Endodermal cell (in vitro differentiated cells): ENCODE data around the gene VKORC1L1. TPM values are rescaled to one million over a fixed set of nuclear protein-coding genes. Genes with fewer than 3 reads are reported as not detected.
"Not testable (repeated sequence)": the region's sequence is repeated elsewhere in the genome, so short reads cannot be mapped to it uniquely, and the experiment has no call there.

Experiments used
- DNase-seq: peaks from one replicate; pipeline ENCODE4 v3.0.0-alpha.2; 2017
- H3K27ac ChIP-seq: 2 replicates; pipeline ENCODE4 v1.5.1; 2013; ENCODE audit warnings: mild to moderate bottlenecking, low read depth, low read length, moderate library complexity
- H3K27me3 ChIP-seq: 2 replicates; pipeline ENCODE4 v1.6.1; 2013; ENCODE audit warnings: mild to moderate bottlenecking, low read length, moderate library complexity; ENCODE audit not compliant: insufficient read depth, control insufficient read depth, poor library complexity, severe bottlenecking
- H3K36me3 ChIP-seq: 2 replicates; pipeline ENCODE4 v1.7.0; 2013; ENCODE audit warnings: mild to moderate bottlenecking, low read length, moderate library complexity; ENCODE audit not compliant: control insufficient read depth, insufficient read depth
- H3K4me1 ChIP-seq: one replicate; pipeline ENCODE4 v1.7.0; 2013; ENCODE audit warnings: low read length; ENCODE audit not compliant: control insufficient read depth, insufficient read depth
- H3K4me3 ChIP-seq: 2 replicates; pipeline ENCODE4 v1.5.1; 2013; ENCODE audit warnings: mild to moderate bottlenecking, low read length, moderate library complexity
- H3K9ac ChIP-seq: 2 replicates; pipeline ENCODE4 v1.6.1; 2013; ENCODE audit warnings: mild to moderate bottlenecking, low read length, moderate library complexity; ENCODE audit not compliant: poor library complexity, severe bottlenecking; ENCODE audit errors: extremely low read depth
- H3K9me3 ChIP-seq: 2 replicates; pipeline ENCODE4 v1.6.1; 2013; ENCODE audit warnings: mild to moderate bottlenecking, low read length, moderate library complexity; ENCODE audit not compliant: control insufficient read depth
- H3K27ac Mint-ChIP-seq: 2 replicates; pipeline ENCODE4 v1.8.0; 2020; ENCODE audit warnings: mixed read lengths
- H3K27me3 Mint-ChIP-seq: 2 replicates; pipeline ENCODE4 v1.8.0; 2021; ENCODE audit warnings: mild to moderate bottlenecking, mixed read lengths; ENCODE audit not compliant: insufficient read depth
- H3K36me3 Mint-ChIP-seq: 2 replicates; pipeline ENCODE4 v1.8.0; 2020; ENCODE audit warnings: low read depth, mixed read lengths
- H3K4me1 Mint-ChIP-seq: 2 replicates; pipeline ENCODE4 v1.8.0; 2020; ENCODE audit warnings: mixed read lengths
- H3K4me3 Mint-ChIP-seq: 2 replicates; pipeline ENCODE4 v1.8.0; 2020; ENCODE audit warnings: mild to moderate bottlenecking, moderate library complexity, mixed read lengths
- H3K9me3 Mint-ChIP-seq: 2 replicates; pipeline ENCODE4 v1.8.0; 2020; ENCODE audit warnings: mild to moderate bottlenecking, mixed read lengths
- CTCF ChIP-seq: fragments of 200-600 bp; sonication (generic); conservative IDR thresholded peaks from 2 replicates; pipeline ENCODE4 v1.5.0; 2021; ENCODE audit warnings: antibody characterized with exemption, mild to moderate bottlenecking
- WGBS, 2 experiments: methylation state at CpG; one replicate each; pipeline versions ENCODE4 v1.1.5 to v1.1.7; 2013; ENCODE audit warnings: missing lambda C conversion rate in 2 of 2, mixed read lengths in 1 of 2; ENCODE audit not compliant: insufficient coverage in 1 of 2, insufficient read length in 1 of 2; 5-methylcytosine and 5-hydroxymethylcytosine counted together
- total RNA-seq, 2 donors: library from RNA; stranded (reverse); fragmentation: NEBNext Ultra II Directional in 1 of 2; extraction: Animal tissue kit (Norgen Biotek cat#: 25700) in 1 of 2; gene quantifications; 2 replicates in 1 of 2; 3 replicates in 1 of 2; pipeline ENCODE4 v1.2.1, GENCODE V29; 2021

Gene VKORC1L1
- total RNA-seq, 2 donors from 2014 or later = 20.7 to 24.7 TPM

GRCh38 chr7:65955718-65956117 is 82.8 kb downstream of the VKORC1L1 start:
- 90 to 91% methylated on average over 4 of the region's 4 CpGs for WGBS, 2 experiments
- TF ChIP-seq CTCF = no peak
- Histone ChIP-seq H3K4me1 (no peaks in the 10 kb centered on the region), H3K27ac (no peak overlapping the region), H3K9me3 (no peaks in the 10 kb centered on the region), H3K27me3 (no peaks in the 10 kb centered on the region), H3K36me3 (peaks cover 55% of the 10 kb centered on the region), H3K9ac (no peak overlapping the region), H3K4me3 (no peak overlapping the region)
- peaks cover 56% of the 10 kb centered on the region for H3K36me3 Mint-ChIP-seq
- H3K27ac Mint-ChIP-seq = no peak overlapping the region
- no peaks in the 10 kb centered on the region for H3K9me3 Mint-ChIP-seq
- no peaks in the 10 kb centered on the region for H3K27me3 Mint-ChIP-seq
- DNase-seq = no peak
- H3K4me3 Mint-ChIP-seq = no peak overlapping the region
- H3K4me1 Mint-ChIP-seq = peaks cover 11% of the 10 kb centered on the region

- Histone ChIP-seq H3K9ac (no peak overlapping the region), H3K27ac (no peak overlapping the region), H3K4me1 (no peaks in the 10 kb centered on the region), H3K27me3 (no peaks in the 10 kb centered on the region), H3K36me3 (peaks cover 87% of the 10 kb centered on the region), H3K9me3 (no peaks in the 10 kb centered on the region), H3K4me3 (no peak overlapping the region)
- Mint-ChIP-seq H3K4me1 (peaks cover 9% of the 10 kb centered on the region), H3K36me3 (peaks cover 74% of the 10 kb centered on the region), H3K9me3 (no peaks in the 10 kb centered on the region), H3K27ac (no peak overlapping the region), H3K27me3 (no peaks in the 10 kb centered on the region), H3K4me3 (no peak overlapping the region)
- no peak for TF ChIP-seq CTCF
- no peak for DNase-seq
- WGBS, 2 experiments = 91% methylated on average over 14 to 19 of the region's 19 CpGs
Measured at GRCh38 chr7:65960351-65961074, 87.6 kb downstream of the VKORC1L1 start.

GRCh38 chr7:65962033-65962432 is 89.2 kb downstream of the VKORC1L1 start:
- no peaks in the 10 kb centered on the region for H3K27me3 Mint-ChIP-seq
- peaks cover 86% of the 10 kb centered on the region for H3K36me3 ChIP-seq

GRCh38 chr7:65964671-65965070 is 91.8 kb downstream of the VKORC1L1 start:
- H3K9me3 ChIP-seq, H3K27me3 Mint-ChIP-seq, H3K4me3 ChIP-seq, H3K4me1 ChIP-seq, H3K9me3 Mint-ChIP-seq, H3K27ac Mint-ChIP-seq, H3K9ac ChIP-seq, H3K27ac ChIP-seq, H3K4me1 Mint-ChIP-seq, H3K4me3 Mint-ChIP-seq, H3K27me3 ChIP-seq, DNase-seq: not testable (repeated sequence)
- peaks cover 89% of the 10 kb centered on the region for H3K36me3 ChIP-seq
- peaks cover 82% of the 10 kb centered on the region for H3K36me3 Mint-ChIP-seq
- WGBS, 2 experiments = 82 to 94% methylated on average over 2 to 3 of the region's 3 CpGs

More at GRCh38 chr7:65962033-65962432, 89.2 kb downstream of the VKORC1L1 start:
- Histone ChIP-seq H3K27ac (no peak overlapping the region), H3K4me3 (no peak overlapping the region), H3K4me1 (no peaks in the 10 kb centered on the region), H3K27me3 (no peaks in the 10 kb centered on the region), H3K9ac (no peak overlapping the region), H3K9me3 (no peaks in the 10 kb centered on the region)
- Mint-ChIP-seq H3K4me1 (no peaks in the 10 kb centered on the region), H3K4me3 (no peak overlapping the region), H3K36me3 (peaks cover 78% of the 10 kb centered on the region), H3K27ac (no peak overlapping the region), H3K9me3 (no peaks in the 10 kb centered on the region)
- WGBS, 2 experiments = 95 to 100% methylated on average over 4 to 6 of the region's 6 CpGs
- TF ChIP-seq CTCF = no peak
- no peak for DNase-seq
